Hindlimb muscle (tissue), 1 donor: Measurements from ENCODE around the gene NTF3. TPM values are rescaled to one million over a fixed set of nuclear protein-coding genes. Genes with fewer than 3 reads are reported as not detected.
A peak's percentile ranks its signal among the peaks of the same experiment; 100 is the strongest.

Experiments used
- DNase-seq: peaks from one replicate; pipeline ENCODE4 v3.0.0-alpha.2; 2013
- polyA plus RNA-seq: library from polyadenylated mRNA; unstranded; fragments of 120-200 nt; gene quantifications from one replicate; pipeline ENCODE4 v1.2.1, GENCODE V29; 2013; ENCODE audit not compliant: insufficient read length

The NTF3 gene
- polyA plus RNA-seq, 1 donor, result 2.4 TPM

DNA sequence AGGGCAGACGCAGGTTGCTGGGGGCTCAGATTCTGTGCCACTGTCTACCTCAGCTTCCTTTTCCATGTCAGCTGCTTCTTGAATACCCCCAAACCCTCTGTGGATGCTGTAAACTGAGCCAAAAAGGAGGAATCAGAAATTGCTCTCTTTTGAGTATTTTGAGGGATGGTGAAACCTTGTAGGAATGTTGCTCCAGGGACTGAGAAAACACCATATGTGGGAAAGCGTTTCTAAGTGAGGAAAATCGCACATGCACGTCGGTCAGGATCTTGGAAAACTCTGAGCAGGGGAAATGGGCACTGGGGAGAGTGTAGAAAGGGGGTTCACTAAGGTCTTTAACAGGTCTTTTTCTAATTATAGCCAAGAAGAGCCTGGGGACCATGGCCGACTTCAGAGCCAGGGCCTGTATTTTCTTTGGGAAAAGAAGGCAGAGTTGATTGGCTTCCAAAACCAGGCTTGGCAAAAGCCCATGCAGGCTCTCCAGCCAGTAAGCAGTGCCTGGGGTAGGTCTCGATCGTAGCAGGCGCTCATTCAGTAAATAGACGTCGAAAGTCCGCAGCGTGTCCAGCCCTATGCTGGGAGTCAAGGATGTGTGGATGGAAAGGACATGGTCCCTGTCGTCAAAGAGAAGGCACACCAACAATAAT lies 58.0 kb downstream of the NTF3 start:
- DNase-seq, result no peak

DNA sequence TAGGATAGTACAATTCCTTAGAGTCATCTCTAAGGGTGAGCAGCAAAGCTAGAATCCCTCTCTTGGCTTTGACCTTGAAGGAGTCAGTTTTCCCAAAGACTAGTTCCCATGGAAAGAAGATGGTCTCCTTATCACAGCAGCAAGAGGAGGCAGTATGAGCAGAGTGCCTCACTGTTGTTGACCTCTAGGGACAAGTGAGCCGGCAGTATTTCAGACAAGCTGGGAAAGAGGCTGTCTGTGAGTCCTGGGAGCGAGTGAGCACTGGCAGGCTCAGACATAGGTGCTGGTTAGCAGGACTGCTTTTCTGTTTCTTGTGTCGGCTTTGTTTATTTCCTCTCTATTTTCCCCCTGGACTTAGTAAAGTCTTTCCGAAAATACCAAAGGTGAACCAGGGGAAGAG lies 60.7 kb downstream of the NTF3 start:
- DNase-seq, result no peak

DNA sequence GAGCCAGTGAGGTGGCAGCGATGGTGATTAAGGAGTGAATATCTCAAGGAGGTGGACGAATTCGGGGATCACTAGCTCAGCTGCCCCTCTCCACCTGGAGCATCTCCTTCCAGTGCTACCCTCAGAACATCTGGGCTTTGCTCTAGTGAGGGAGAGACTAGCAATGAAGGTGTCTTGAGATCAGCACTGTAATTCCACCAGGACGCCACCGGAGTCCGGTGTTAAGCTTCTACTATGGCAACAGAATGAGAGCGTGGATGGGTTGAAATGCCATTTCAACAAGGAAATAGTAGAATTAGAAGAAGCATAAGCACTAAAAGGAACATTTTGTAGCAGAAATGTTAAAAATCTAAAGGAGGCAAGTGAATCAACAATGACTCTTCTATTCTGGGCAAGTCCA lies 61.1 kb downstream of the NTF3 start:
- no peak for DNase-seq

DNA sequence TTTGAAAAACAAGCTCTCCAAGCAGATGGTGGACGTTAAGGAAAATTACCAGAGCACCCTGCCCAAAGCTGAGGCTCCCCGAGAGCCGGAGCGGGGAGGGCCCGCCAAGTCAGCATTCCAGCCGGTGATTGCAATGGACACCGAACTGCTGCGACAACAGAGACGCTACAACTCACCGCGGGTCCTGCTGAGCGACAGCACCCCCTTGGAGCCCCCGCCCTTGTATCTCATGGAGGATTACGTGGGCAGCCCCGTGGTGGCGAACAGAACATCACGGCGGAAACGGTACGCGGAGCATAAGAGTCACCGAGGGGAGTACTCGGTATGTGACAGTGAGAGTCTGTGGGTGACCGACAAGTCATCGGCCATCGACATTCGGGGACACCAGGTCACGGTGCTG lies 62.4 kb downstream of the NTF3 start:
- DNase-seq, result no peak

DNA sequence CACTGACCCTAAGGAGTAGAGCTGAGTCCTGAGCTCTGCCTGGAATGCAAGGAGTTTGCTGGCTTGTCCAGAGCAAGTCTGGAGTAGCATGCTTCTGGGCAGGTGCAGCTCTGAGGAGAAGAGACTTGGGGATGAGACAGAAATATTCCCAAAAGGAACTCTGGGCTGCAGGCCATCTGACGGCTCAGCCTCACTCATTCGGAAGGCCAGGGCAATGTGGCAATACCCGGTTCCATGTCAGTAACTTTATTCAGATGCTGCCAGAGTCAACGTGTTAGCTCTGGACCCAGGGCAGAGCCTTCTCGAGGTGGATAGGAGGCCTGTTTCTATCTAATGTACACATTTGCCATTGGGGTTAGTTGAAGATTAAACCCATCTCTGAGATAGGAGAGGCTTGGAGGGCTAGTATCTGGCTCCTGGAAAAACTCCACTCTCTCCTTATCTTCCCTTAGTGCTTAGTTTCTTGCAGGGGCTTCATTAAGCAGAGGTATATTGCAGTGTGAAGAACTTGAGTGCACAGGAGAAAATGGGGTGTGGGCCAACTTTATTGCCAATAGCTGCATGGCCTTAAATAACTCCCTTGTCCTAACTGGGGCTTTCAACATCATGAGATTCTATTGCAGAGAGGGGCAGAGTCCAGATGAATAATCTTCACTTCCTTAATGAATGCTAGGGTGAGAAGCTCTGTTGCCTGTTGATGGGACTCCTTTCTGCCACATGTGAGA lies 65.6 kb downstream of the NTF3 start:
- no peak for DNase-seq

- no peak for DNase-seq
Observed at GRCh38 chr12:5498076-5498475, 66.2 kb downstream of the NTF3 start.

DNA sequence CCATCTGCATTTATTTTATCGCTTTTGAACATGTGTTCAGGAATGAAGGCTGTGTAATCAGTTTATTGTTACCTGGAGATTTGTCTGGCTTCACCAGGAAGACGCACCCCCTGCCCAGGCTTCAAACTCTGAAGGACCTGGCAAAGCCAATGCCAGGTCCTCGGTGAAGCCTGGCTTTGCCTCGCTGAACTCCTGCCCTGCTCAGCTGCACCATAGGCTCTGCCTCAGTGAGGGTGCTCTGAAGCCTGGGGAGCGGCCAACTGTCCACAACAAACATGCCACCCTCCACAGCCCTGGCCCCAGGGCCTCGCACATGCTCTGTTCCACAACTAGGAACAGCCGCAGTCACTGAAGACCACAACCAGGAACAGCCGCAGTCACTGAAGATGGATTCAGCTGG lies 66.9 kb downstream of the NTF3 start:
- no peak for DNase-seq

DNA sequence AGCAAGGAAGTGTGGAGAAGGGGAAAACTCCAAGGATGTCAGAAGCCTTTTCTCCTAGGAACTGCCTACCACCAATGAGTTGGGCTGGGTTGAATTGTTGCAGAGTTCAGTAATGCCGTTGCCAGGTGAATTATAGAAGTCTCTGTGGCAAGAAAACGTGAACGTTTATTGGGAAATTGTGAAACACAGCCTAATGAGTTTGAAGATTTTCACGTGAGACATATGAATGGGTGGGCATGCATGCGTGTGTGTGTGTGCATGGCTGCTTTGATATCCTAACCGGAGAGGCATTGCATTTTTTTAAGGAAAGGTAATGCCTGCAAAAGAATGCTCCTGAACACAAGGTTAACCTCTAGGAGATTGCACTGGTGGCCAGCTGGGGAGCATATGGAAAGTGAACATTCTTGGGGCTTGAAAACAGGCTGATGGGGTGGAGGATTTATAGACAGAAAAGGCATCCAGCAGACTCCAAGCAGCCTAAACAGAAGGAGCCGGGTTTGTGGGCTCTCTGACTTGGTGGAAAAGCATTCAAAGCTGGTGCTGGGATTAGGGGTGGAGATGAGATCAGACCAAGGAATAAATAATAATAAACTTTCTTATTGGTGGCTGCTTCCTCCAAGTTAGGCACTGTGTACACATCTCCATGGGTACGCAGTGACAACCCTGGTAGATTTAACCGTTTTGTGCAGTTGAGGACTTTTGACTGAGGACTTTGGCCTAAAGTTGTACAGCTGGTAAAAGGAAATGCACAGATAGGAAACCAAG lies 67.8 kb downstream of the NTF3 start:
- DNase-seq, result no peak

DNA sequence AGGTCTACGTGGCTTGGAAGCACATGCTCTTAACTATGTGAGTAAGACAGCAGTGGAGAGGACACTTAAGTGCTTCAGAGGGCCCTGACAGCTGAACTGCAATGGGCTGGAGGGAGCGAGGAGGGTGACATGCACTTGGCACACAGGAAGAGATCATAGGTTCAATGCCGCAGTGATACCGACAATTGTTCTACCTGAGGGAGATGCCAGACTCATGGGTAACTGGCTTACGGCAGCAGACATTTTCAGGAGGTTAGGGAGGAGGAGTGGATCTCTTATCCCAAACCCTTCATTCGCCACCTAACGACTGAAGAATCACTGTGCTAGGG lies 68.4 kb downstream of the NTF3 start:
- no peak for DNase-seq

GRCh38 chr12:5503774-5504173 lies 71.9 kb downstream of the NTF3 start:
- DNase-seq, result no peak

- no peak for DNase-seq
Observed at GRCh38 chr12:5505116-5505515, 73.2 kb downstream of the NTF3 start.

DNA sequence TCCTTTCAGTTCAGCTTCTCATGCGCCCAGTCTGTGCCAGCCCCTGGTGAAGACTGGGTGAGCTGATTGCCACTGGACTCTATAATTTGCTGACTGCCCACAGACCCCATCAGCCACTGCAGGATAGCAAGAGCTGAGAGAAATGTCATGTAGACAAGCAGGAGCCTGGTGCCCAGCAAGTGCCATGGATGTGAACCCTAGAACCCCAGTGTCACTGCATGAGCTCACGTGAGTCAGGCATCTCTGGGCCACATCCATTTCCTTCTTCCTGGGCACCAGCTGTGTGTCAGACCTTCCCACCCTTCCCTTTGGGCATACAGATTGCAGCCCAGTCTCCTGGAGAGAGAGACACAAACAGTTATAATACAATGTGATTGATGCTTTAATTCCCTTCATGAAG lies 73.8 kb downstream of the NTF3 start:
- no peak for DNase-seq

DNA sequence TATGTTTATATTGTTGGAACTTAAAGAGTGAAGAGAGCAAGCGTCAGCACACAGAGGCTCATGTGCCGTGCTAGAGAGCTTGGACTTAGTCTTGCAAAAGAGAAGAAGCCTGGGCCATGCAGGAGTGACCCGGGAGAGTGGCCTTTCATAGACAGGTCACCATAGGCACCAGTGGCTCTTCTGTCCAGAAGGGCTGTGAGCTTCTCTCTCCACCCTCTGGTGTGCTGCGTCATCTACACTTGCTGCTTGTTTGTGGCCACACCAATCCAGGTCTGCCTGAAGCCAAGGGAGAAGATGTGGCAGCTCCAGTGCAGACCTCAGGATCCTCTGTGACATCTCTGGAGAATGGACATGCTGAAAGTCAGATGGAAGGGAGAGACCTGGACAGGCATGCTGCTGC lies 74.4 kb downstream of the NTF3 start:
- DNase-seq, result no peak

DNA sequence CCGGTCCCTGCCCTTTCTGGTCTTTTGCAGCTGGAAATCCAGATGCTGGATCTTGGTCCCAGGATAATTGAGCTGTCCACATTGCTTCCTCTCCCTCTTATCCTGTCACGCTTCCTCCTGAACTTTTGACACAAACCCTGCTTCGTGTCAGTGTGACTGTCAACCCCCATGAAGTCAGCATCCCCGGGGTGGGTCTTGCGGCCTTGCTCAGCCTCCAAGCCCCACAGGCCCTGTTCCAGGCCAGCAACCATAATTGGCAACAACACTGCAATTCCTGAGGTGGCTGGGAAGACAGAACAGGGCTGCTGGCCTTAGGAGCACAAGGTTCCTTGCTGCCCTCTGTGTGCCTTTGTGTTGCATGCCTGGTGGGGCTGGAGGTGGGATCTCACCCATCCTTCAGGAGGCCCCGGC lies 74.9 kb downstream of the NTF3 start:
- no peak for DNase-seq

DNA sequence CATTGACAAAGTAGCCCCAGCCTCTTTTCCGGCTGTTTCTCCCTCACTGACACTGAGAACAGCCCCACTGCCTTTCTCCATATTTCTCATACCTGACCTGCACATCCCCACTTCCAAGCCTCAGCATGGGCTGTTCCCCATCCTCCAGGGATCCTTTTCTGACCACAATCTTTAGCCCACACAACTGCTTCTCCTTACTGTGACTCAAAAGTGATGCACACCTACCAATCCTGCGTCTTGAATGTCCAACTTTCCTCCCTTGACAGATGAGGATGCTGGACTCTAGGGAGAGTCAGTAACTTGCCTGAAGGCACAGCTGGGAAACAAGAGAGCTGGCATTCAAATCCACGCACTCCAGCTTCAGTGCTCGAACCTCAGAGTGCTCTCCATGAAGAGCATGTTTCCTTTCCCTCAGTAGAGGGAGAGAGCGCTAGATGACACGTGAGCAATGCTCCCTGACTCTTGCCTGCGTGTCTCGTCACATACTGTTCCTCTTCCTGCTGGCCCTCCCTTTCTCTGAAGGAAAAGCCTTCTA lies 75.6 kb downstream of the NTF3 start:
- no peak for DNase-seq

DNA sequence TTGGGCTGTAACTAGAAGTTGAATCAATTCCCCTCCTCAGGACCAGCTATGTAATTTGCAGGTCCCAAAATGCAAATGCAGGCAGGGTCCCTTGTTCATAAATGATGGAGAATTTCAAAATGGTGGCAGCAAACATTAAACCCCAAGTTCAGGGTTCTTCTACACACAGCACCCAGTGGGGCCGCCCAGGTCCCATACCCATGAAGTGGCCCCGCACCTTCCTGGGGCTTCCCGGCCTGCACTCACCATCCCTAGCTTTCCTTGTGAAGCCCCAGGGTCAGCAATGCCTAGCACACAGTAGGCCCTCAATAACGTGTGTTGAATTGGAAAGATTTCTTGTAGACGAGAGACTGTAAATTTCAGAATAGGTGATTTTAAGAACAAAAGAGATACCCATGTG lies 76.0 kb downstream of the NTF3 start:
- no peak for DNase-seq

DNA sequence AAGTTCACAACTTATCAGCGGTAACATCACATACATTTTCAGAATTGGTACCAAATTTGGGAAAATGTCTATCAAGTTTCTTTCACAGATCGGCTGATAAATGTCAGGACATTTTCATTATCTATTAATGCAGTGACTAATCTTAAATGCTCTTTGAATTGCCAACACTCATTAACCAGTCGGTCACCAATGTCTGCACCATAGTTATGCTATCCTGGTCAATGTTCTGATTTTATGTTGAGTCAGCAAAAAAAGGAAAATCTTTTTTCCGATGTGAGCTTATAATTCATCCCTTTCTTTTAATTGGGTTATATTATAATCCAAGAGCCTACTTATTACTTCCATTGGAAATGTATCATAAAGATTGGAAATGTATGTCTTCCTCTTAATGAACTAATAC lies 77.2 kb downstream of the NTF3 start:
- DNase-seq, result no peak

DNA sequence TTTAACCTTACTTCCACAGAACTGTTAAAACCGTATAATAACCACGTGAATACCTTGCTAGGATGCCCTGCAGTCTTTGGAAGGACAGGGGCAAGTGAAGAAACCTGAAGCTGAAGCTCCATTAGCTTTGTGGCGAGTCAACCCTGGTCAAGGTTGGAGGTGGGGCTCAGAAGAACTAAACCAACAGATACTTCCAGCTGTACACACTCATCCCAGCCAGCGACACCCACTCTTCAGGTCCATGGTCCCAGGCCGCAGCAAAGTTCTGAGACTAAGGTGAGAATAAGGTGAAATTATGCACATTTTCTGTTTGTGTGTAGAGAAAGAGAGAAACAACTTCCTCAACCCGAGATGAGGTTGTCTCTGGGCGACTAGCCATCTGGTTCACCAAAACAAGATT lies 77.6 kb downstream of the NTF3 start:
- DNase-seq, result no peak

DNA sequence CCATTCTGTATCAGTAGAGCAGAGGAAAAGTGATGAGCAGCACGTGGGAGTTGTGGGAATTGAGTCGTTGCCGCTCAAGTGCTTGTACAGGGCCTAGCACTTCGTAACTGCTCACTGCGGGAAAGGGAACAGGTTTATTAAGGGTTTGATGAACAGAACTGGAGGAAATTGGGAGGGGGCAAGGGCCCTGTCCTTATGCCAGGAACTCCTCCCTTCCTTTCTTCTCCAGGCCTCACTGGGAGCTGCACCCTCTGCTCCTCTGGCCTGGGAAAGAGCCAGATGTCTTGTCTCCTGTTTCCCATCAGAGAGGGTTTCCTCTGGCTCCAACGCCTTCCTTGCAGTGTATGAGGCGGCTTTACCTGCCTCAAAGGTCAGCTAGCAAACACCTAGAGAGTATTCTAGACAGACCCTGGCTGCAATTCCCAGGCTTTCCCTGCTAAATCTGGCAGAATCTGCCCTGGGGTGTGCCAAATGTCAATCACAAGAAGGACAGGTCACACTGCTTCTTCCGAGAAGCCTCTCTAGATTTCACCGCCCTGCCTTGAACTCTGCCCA lies 78.4 kb downstream of the NTF3 start:
- no peak for DNase-seq

GRCh38 chr12:5511256-5511643 lies 79.3 kb downstream of the NTF3 start:
- no peak for DNase-seq

DNA sequence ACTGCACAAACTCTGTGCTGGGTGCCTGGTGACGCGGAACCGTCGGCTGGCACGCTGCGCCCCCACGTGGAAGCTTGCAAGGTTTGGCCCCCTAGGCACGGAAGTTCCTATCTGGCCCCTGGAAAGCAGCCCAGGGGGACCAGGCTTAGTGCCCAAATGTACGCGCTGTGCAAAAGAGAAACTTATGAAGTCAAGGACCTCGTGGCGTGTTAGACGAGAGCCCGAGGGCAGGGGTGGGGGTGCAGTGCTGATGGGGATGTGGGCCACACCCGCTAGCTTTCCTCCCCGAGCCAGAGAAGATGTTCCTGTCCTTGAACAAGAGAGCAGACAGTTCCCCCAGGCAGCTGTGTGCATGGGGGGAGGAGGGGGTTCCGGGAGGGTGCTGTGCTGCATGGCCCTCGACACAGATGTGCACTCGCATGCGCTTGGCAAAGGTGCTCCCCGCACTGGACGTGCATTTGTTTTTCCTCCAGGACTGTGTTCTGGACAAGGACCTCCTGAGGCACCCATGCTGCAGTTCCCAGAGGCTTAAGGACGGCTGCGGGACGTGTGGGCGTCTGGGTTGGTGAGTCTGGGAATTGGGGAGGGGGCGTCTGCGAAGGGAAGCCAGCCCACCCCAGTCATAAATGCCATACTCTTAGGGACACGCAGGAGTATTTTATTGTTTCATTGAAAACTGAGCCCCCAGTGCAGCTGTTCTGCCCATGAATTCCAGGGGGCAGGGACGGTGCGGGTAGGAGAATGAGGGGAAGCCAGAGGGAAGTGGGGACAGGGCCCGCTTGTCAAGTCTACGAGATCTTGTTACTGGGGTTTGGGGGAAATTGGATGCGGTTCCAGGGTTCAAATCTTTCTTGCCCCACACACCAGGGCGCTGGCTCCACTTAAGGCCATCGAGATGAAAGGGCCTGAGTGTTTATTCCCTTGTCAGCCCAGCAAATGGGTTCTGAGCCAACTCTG lies 80.0 kb downstream of the NTF3 start:
- DNase-seq, result peak; percentile 35

- no peak for DNase-seq
Observed at GRCh38 chr12:5512601-5512970, 80.7 kb downstream of the NTF3 start.
